ENCODE data around the gene ITGA3.
A peak's percentile ranks its signal among the peaks of the same experiment; 100 is the strongest.

Gene ITGA3

GRCh38 chr17:50094243-50094752 lies 38.4 kb downstream of the ITGA3 start:
- TF ChIP-seq TCF12 (IDR thresholded peaks at IDR 0.05; ENCODE audit: low read depth) (no peak), RAD21 (IDR thresholded peaks at IDR 0.05; ENCODE audit: low read depth) (peak; percentile 64)

GRCh38 chr17:50094753-50095619 lies 39.1 kb downstream of the ITGA3 start, which contains the start of gene PDK2:
TSS of gene PDK2 (plus strand) at chr17:50095351. CDS start at chr17:50095436, 85 bp downstream.
- TF ChIP-seq TCF12 (IDR thresholded peaks at IDR 0.05; ENCODE audit: low read depth) (no peak), USF1 (IDR thresholded peaks at IDR 0.05) (peak; percentile 98), FOXM1 (IDR thresholded peaks at IDR 0.05; ENCODE audit: borderline replicate concordance, low read depth) (peak; percentile 75), EP300 (IDR thresholded peaks at IDR 0.05; ENCODE audit: borderline replicate concordance) (no peak), CREB1 (IDR thresholded peaks at IDR 0.05; ENCODE audit: low read depth) (peak; percentile 51; the same call in 1 of the 2 replicates), TEAD4 (IDR thresholded peaks at IDR 0.05) (peak; percentile 69; the same call in 1 of the 2 replicates), EGR1 (IDR thresholded peaks at IDR 0.05) (no peak), NFIC (IDR thresholded peaks at IDR 0.05) (no peak), MAX (IDR thresholded peaks at IDR 0.05) (peak; percentile 88), CEBPB (IDR thresholded peaks at IDR 0.05) (no peak), REST (IDR thresholded peaks at IDR 0.05; ENCODE audit: low read depth) (no peak), YY1 (IDR thresholded peaks at IDR 0.05; ENCODE audit: low read depth) (no peak), RAD21 (IDR thresholded peaks at IDR 0.05; ENCODE audit: low read depth) (no peak), TAF1 (IDR thresholded peaks at IDR 0.05; ENCODE audit: low read depth) (peak; percentile 55; the same call in 1 of the 2 replicates), ZBTB7A (IDR thresholded peaks at IDR 0.05; ENCODE audit: low read depth) (peak; percentile 59; the same call in 1 of the 2 replicates)

- TF ChIP-seq ZBTB7A (IDR thresholded peaks at IDR 0.05; ENCODE audit: low read depth), result peak; percentile 69; the same call in 1 of the 2 replicates
- TF ChIP-seq TCF12 (IDR thresholded peaks at IDR 0.05; ENCODE audit: low read depth), result no peak
- no peak for TF ChIP-seq CREB1 (IDR thresholded peaks at IDR 0.05; ENCODE audit: low read depth)
Measured at GRCh38 chr17:50095626-50096037, 39.7 kb downstream of the ITGA3 start.

- TF ChIP-seq NFIC (IDR thresholded peaks at IDR 0.05), result no peak
Measured at GRCh38 chr17:50096092-50096491, 40.2 kb downstream of the ITGA3 start.

- TF ChIP-seq TEAD4 (IDR thresholded peaks at IDR 0.05), result no peak
- no peak for TF ChIP-seq EGR1 (IDR thresholded peaks at IDR 0.05)
- no peak for TF ChIP-seq MAX (IDR thresholded peaks at IDR 0.05)
- TF ChIP-seq REST (IDR thresholded peaks at IDR 0.05; ENCODE audit: low read depth), result no peak
- no peak for TF ChIP-seq CEBPB (IDR thresholded peaks at IDR 0.05)
- TF ChIP-seq RAD21 (IDR thresholded peaks at IDR 0.05; ENCODE audit: low read depth), result no peak
- no peak for TF ChIP-seq YY1 (IDR thresholded peaks at IDR 0.05; ENCODE audit: low read depth)
- TF ChIP-seq CREB1 (IDR thresholded peaks at IDR 0.05; ENCODE audit: low read depth), result no peak
- no peak for TF ChIP-seq TCF12 (IDR thresholded peaks at IDR 0.05; ENCODE audit: low read depth)
- no peak for TF ChIP-seq NFIC (IDR thresholded peaks at IDR 0.05)
- no peak for TF ChIP-seq ZBTB7A (IDR thresholded peaks at IDR 0.05; ENCODE audit: low read depth)
- TF ChIP-seq USF1 (IDR thresholded peaks at IDR 0.05), result no peak
- no peak for TF ChIP-seq EP300 (IDR thresholded peaks at IDR 0.05; ENCODE audit: borderline replicate concordance)
- TF ChIP-seq FOXM1 (IDR thresholded peaks at IDR 0.05; ENCODE audit: borderline replicate concordance, low read depth), result no peak
Measured at GRCh38 chr17:50096758-50097157, 40.8 kb downstream of the ITGA3 start.

GRCh38 chr17:50097455-50097854 lies 41.5 kb downstream of the ITGA3 start:
- TF ChIP-seq USF1 (IDR thresholded peaks at IDR 0.05), result no peak
- TF ChIP-seq REST (IDR thresholded peaks at IDR 0.05; ENCODE audit: low read depth), result no peak
- TF ChIP-seq EGR1 (IDR thresholded peaks at IDR 0.05), result no peak
- no peak for TF ChIP-seq FOXM1 (IDR thresholded peaks at IDR 0.05; ENCODE audit: borderline replicate concordance, low read depth)
- TF ChIP-seq TCF12 (IDR thresholded peaks at IDR 0.05; ENCODE audit: low read depth), result no peak
- no peak for TF ChIP-seq CEBPB (IDR thresholded peaks at IDR 0.05)
- no peak for TF ChIP-seq TAF1 (IDR thresholded peaks at IDR 0.05; ENCODE audit: low read depth)
